K562 (cell line): Measurements from ENCODE around the gene PTPN14. TPM values are rescaled to one million over a fixed set of nuclear protein-coding genes. Genes with fewer than 3 reads are reported as not detected.

ENCODE experiments used
- ATAC-seq: fragments of 200-7000 bp; cut with Tn5 transposase; 3 replicates; pipeline ENCODE4 v1.9.1; 2020; ENCODE audit warnings: moderate library complexity
- BruUV-seq: library from RNA; stranded (reverse); fragments of 400-500 nt; replicated peaks from 2 replicates; lab custom pipeline; 2021; lab: Mats Ljungman, UMichigan
- CTCF ChIA-PET: fragments of 300-600 bp; formaldehyde crosslinking; extraction: SDS; loops from one replicate; lab custom pipeline; 2021; ENCODE audit warnings: low intra/inter-chr PET ratio; lab: Yijun Ruan, JAX
- POLR2A ChIA-PET: fragments of 300-600, 350-650 bp; sonication (Branson Sonifier 250); formaldehyde crosslinking; extraction: SDS; loops from one replicate; lab custom pipeline; 2021; ENCODE audit warnings: antibody characterized with exemption, inconsistent platforms; lab: Yijun Ruan, JAX
- DNase-seq, 4 experiments: peaks; one replicate each; pipeline versions ENCODE4 v3.0.0 to v3.0.0-alpha.2; 2011 to 2018; ENCODE audit warnings: low spot score in 3 of 4, mixed read lengths in 3 of 4; ENCODE audit errors: extremely low read depth in 1 of 4
- FAIRE-seq: peaks from 2 replicates; lab custom pipeline; 2011; peaks lifted over from hg19 to GRCh38; lab: Jason Lieb, UNC
- H2AFZ ChIP-seq: 2 replicates; pipeline ENCODE4 v1.6.0; 2011; ENCODE audit warnings: low read depth, low read length, control low read depth, inconsistent platforms
- H3K27ac ChIP-seq: fragments of 200-600 bp; 3 replicates; pipeline ENCODE4 v1.8.0; 2011; ENCODE audit warnings: low read depth, mild to moderate bottlenecking, control low read depth, inconsistent platforms, low read length, moderate library complexity, mixed read lengths; ENCODE audit errors: extremely low read depth
- H3K27me3 ChIP-seq, 2 experiments: fragments of 300-600 bp in 1 of 2; 2 replicates in 1 of 2; 3 replicates in 1 of 2; pipeline versions ENCODE4 v1.6.0 to v1.8.0; 2011; ENCODE audit warnings: inconsistent platforms in 2 of 2, low read length in 2 of 2, mild to moderate bottlenecking in 1 of 2, mixed read lengths in 1 of 2, moderate library complexity in 1 of 2; ENCODE audit not compliant: control insufficient read depth in 2 of 2, insufficient read depth in 2 of 2
- H3K36me3 ChIP-seq: fragments of 300-600 bp; 3 replicates; pipeline ENCODE4 v1.8.0; 2011; ENCODE audit warnings: mild to moderate bottlenecking, low read length, inconsistent platforms; ENCODE audit not compliant: control insufficient read depth, insufficient read depth
- H3K4me1 ChIP-seq, 2 experiments: fragments of 200-600 bp in 1 of 2; replicated peaks in 1 of 2; 2 replicates in 1 of 2; 3 replicates in 1 of 2; pipeline versions ENCODE4 v1.5.1 to v1.8.0; 2011; ENCODE audit warnings: inconsistent platforms in 2 of 2, low read length in 2 of 2, mild to moderate bottlenecking in 1 of 2, mixed read lengths in 1 of 2, moderate library complexity in 1 of 2; ENCODE audit not compliant: control insufficient read depth in 2 of 2, insufficient read depth in 2 of 2
- H3K4me2 ChIP-seq: 2 replicates; pipeline ENCODE4 v1.6.1; 2011; ENCODE audit warnings: low read length, control low read depth, inconsistent platforms, mixed read lengths; ENCODE audit not compliant: insufficient read depth
- H3K4me3 ChIP-seq: fragments of 200-600 bp; sonication (generic), shearing (Covaris generic); 2 replicates; pipeline ENCODE4 v1.5.1; 2016; ENCODE audit warnings: control low read depth, inconsistent platforms
- H3K79me2 ChIP-seq: fragments of 200-600 bp; 3 replicates; pipeline ENCODE4 v1.8.0; 2011; ENCODE audit warnings: low read length, inconsistent platforms; ENCODE audit not compliant: control insufficient read depth, insufficient read depth
- H3K9ac ChIP-seq, 2 experiments: 2 replicates each; pipeline versions ENCODE4 v1.6.0 to v1.6.1; 2011; ENCODE audit warnings: low read depth in 2 of 2, low read length in 2 of 2, control low read depth in 1 of 2, inconsistent platforms in 1 of 2, mild to moderate bottlenecking in 1 of 2, mixed read lengths in 1 of 2; ENCODE audit not compliant: insufficient read depth in 1 of 2
- H3K9me1 ChIP-seq: one replicate; pipeline ENCODE4 v1.6.0; 2011; ENCODE audit warnings: inconsistent platforms, mild to moderate bottlenecking, low read length, moderate library complexity; ENCODE audit not compliant: control insufficient read depth, insufficient read depth
- H3K9me3 ChIP-seq: replicated peaks from 2 replicates; pipeline ENCODE4 v1.5.1; 2011; ENCODE audit warnings: low read depth, low read length, inconsistent platforms; ENCODE audit not compliant: control insufficient read depth, insufficient read depth
- H4K20me1 ChIP-seq: replicated peaks from 2 replicates; pipeline ENCODE4 v1.6.1; 2011; ENCODE audit warnings: low read length, inconsistent platforms, mixed read lengths; ENCODE audit not compliant: control insufficient read depth, insufficient read depth
- ATF6 ChIP-seq: sonication (generic); formaldehyde crosslinking; IDR thresholded peaks from 2 replicates; pipeline ENCODE4 v1.4.0; 2020; ENCODE audit warnings: mild to moderate bottlenecking, missing genetic modification reagents
- CAMTA2 ChIP-seq: fragments of 250-450 bp; sonication (Bioruptor Pico); conservative IDR thresholded peaks from 2 replicates; pipeline ENCODE4 v1.5.1; 2022
- CHCHD3 ChIP-seq: fragments of 250-450 bp; sonication (Bioruptor Pico); IDR thresholded peaks from 2 replicates; pipeline ENCODE4 v2.1.2; 2022; ENCODE audit warnings: mild to moderate bottlenecking
- FOXP4 ChIP-seq: sonication (generic); formaldehyde crosslinking; IDR thresholded peaks from 2 replicates; pipeline ENCODE4 v1.8.0; 2022; ENCODE audit warnings: mild to moderate bottlenecking, missing genetic modification reagents, borderline replicate concordance
- MAFG ChIP-seq: fragments of 450-650 bp; conservative IDR thresholded peaks from 2 replicates; pipeline ENCODE4 v1.6.1; 2016; ENCODE audit warnings: missing genetic modification characterization, missing compliant biosample characterization
- MITF ChIP-seq: IDR thresholded peaks from 2 replicates; pipeline ENCODE4 v1.6.1; 2014; ENCODE audit warnings: antibody characterized with exemption
- NFIX ChIP-seq: fragments of 250-450 bp; sonication (Bioruptor Pico); IDR thresholded peaks from 2 replicates; pipeline ENCODE4 v1.4.0; 2020; ENCODE audit warnings: low read depth, mild to moderate bottlenecking, moderate library complexity
- TRIM28 ChIP-seq: fragments of 450-650 bp; IDR thresholded peaks from 2 replicates; pipeline ENCODE4 v1.6.1; 2017
- U2AF1 ChIP-seq: fragments of 200-400 bp; formaldehyde crosslinking; optimal IDR thresholded peaks from 2 replicates; pipeline ENCODE3; 2017; ENCODE audit warnings: mild to moderate bottlenecking, low read depth, low read length, moderate library complexity
- XRCC5 ChIP-seq: fragments of 200-400 bp; formaldehyde crosslinking; IDR thresholded peaks from 2 replicates; pipeline ENCODE4 v1.6.1; 2017; ENCODE audit warnings: low read depth, mild to moderate bottlenecking, low read length
- ZBTB26 ChIP-seq: fragments of 450-650 bp; formaldehyde crosslinking; IDR thresholded peaks from 2 replicates; pipeline ENCODE4 v1.4.0; 2022; ENCODE audit warnings: missing genetic modification characterization
- ZNF3 ChIP-seq: fragments of 250-450 bp; sonication (Bioruptor Pico); IDR thresholded peaks from 2 replicates; pipeline ENCODE4 v1.5.0; 2021; ENCODE audit warnings: mild to moderate bottlenecking, moderate library complexity
- WGBS: fragments of 100-300 bp; shearing (Covaris generic); methylation state at CpG from one replicate; pipeline ENCODE4 v1.1.6; 2016; ENCODE audit warnings: low coverage, mixed read lengths; ENCODE audit not compliant: insufficient coverage; ENCODE audit errors: missing lambda C conversion rate; 5-methylcytosine and 5-hydroxymethylcytosine counted together
- in situ Hi-C: fragments of 300-500 bp; cut with MboI; formaldehyde crosslinking; loops from 4 replicates; pipeline ENCODE4 v1.15.0; 2018; ENCODE audit warnings: inconsistent platforms, mixed read lengths
- intact Hi-C: fragments of 100-400 bp; cut with micrococcal nuclease; formaldehyde crosslinking; loops from 2 replicates; pipeline ENCODE4 v1.14.2; 2022
- polyA plus RNA-seq, 8 experiments: library from polyadenylated mRNA; depleted of rRNA in 4 of 8; stranded (reverse) in 5 of 8; unstranded in 3 of 8; fragments of >200 nt; fragmentation: Nextera tagmentation in 2 of 8; fragmentation: Illumina TruSeq in 1 of 8; extraction: Ambion mirVana in 2 of 8; extraction: Trizol in 1 of 8; gene quantifications; 2 replicates each; pipeline versions ENCODE4 v1.2.1 to v1.2.3, GENCODE V29; 2011 to 2014; ENCODE audit warnings: inconsistent platforms in 1 of 8, missing spikeins in 1 of 8
- total RNA-seq, 7 experiments: library from RNA; depleted of rRNA in 6 of 7; stranded (reverse); fragments of >200 nt in 6 of 7; fragmentation: Illumina TruSeq in 2 of 7; extraction: Trizol in 2 of 7; gene quantifications; 2 replicates each; pipeline versions ENCODE4 v1.2.1 to v1.2.3, GENCODE V29; 2011 to 2021; ENCODE audit warnings: low replicate concordance in 1 of 7

Gene PTPN14
- total and polyA plus RNA-seq, 9 of the 15 experiments (the other 6 are each of a cell fraction or from before 2014, with no cell fraction given): 0.01 to 0.29 (median 0.04) TPM; not detected in 6

- H3K36me3 ChIP-seq: no peaks in the 10 kb centered on the region
- H3K4me3 ChIP-seq: no peak overlapping the region
- no peaks in the 10 kb centered on the region for H4K20me1 ChIP-seq
- H3K4me2 ChIP-seq: no peak overlapping the region
- intact Hi-C loops: no loop called here
- no peak overlapping the region for H2AFZ ChIP-seq
- no peak for ATAC-seq
- H3K9me3 ChIP-seq: no peaks in the 10 kb centered on the region
- peaks cover 45 to 53% of the 10 kb centered on the region in 2 experiments for H3K27me3 ChIP-seq
- H3K4me1 ChIP-seq: peaks cover 0 to 10% of the 10 kb centered on the region in 2 experiments; a peak in 1 of 5 replicates
- WGBS: 0% methylated on average over 3 of the region's 3 CpGs
- H3K79me2 ChIP-seq: no peaks in the 10 kb centered on the region
- H3K27ac ChIP-seq: no peak overlapping the region
- no peak for FAIRE-seq
- H3K9ac ChIP-seq: no peak overlapping the region
- ChIA-PET CTCF (no interaction called here), POLR2A (interaction anchor here (0.7 kb wide), 1 partner anchor 581 kb away, joined by 3 read pairs; no protein-coding TSS in a partner anchor)
- in situ Hi-C loops: no loop called here
- no peaks in the 10 kb centered on the region for H3K9me1 ChIP-seq
- BruUV-seq: no TSS peak
- no peak for DNase-seq
- TF ChIP-seq CAMTA2 (no peak), MAFG (no peak), ZBTB26 (CRISPR knock-in tag) (no peak), U2AF1 (no peak), MITF (no peak), TRIM28 (no peak), ATF6 (CRISPR knock-in tag) (no peak), XRCC5 (no peak), NFIX (no peak), FOXP4 (CRISPR knock-in tag) (no peak), ZNF3 (CRISPR knock-in tag) (no peak), CHCHD3 (CRISPR knock-in tag) (no peak)
Observed at GRCh38 chr1:214380396-214380795, 171.0 kb downstream of the PTPN14 start.
